Naive thymus-derived CD4-positive, alpha-beta T cell (primary cell): ENCODE data around the gene PTPRC. TPM values are rescaled to one million over a fixed set of nuclear protein-coding genes. Genes with fewer than 3 reads are reported as not detected.

Source experiments
- ATAC-seq: fragments of 150-1000 bp; cut with Tn5 transposase; 2 replicates; pipeline ENCODE4 v1.10.0; 2021; ENCODE audit warnings: mild to moderate bottlenecking, moderate library complexity
- CTCF ChIA-PET: fragments of 350-600 bp; sonication (Branson Sonifier 250); formaldehyde crosslinking; loops from one replicate; lab custom pipeline; 2021; ENCODE audit warnings: antibody characterized with exemption; lab: Charles Lee
- POLR2A ChIA-PET: fragments of 350-600 bp; sonication (Branson Sonifier 250); formaldehyde crosslinking; loops from one replicate; lab custom pipeline; 2021; ENCODE audit warnings: antibody characterized with exemption, inconsistent platforms; lab: Charles Lee
- DNase-seq, 9 donors: peaks; one replicate each; pipeline versions ENCODE4 v3.0.0 to v3.0.0-alpha.2; 2020 to 2022; ENCODE audit warnings: mixed read lengths in 1 of 9
- H3K27ac ChIP-seq: one replicate; pipeline ENCODE4 v1.7.0; 2013; ENCODE audit warnings: mild to moderate bottlenecking, low read depth, low read length, moderate library complexity
- H3K27me3 ChIP-seq, 2 donors: one replicate each; pipeline ENCODE4 v1.7.0; 2013; ENCODE audit warnings: low read length in 2 of 2, mild to moderate bottlenecking in 2 of 2, moderate library complexity in 2 of 2; ENCODE audit not compliant: control insufficient read depth in 2 of 2, insufficient read depth in 2 of 2
- H3K36me3 ChIP-seq, 3 experiments: 1 replicate in 2 of 3; 2 replicates in 1 of 3; pipeline ENCODE4 v1.7.0; 2013; ENCODE audit warnings: low read length in 3 of 3, mild to moderate bottlenecking in 3 of 3, moderate library complexity in 1 of 3; ENCODE audit not compliant: insufficient read depth in 3 of 3, control insufficient read depth in 2 of 3
- H3K4me1 ChIP-seq, 2 donors: one replicate each; pipeline ENCODE4 v1.7.0; 2013; ENCODE audit warnings: low read length in 2 of 2, mild to moderate bottlenecking in 2 of 2, moderate library complexity in 1 of 2; ENCODE audit not compliant: control insufficient read depth in 2 of 2, insufficient read depth in 2 of 2
- H3K4me3 ChIP-seq: 2 replicates; pipeline ENCODE4 v1.7.0; 2013; ENCODE audit warnings: mild to moderate bottlenecking, low read length
- H3K9me3 ChIP-seq, 3 experiments: 1 replicate in 2 of 3; 2 replicates in 1 of 3; pipeline ENCODE4 v1.7.0; 2013; ENCODE audit warnings: low read length in 3 of 3; ENCODE audit not compliant: control insufficient read depth in 2 of 3
- H3K27ac Mint-ChIP-seq, 9 donors: one replicate each; pipeline ENCODE4 v1.8.0; 2020 to 2022; ENCODE audit warnings: mixed read lengths in 9 of 9, mild to moderate bottlenecking in 8 of 9, moderate library complexity in 5 of 9, inconsistent platforms in 2 of 9
- H3K27me3 Mint-ChIP-seq, 5 donors: one replicate each; pipeline ENCODE4 v1.8.0; 2021 to 2022; ENCODE audit warnings: mixed read lengths in 5 of 5, mild to moderate bottlenecking in 1 of 5
- H3K36me3 Mint-ChIP-seq, 5 donors: one replicate each; pipeline ENCODE4 v1.8.0; 2020 to 2022; ENCODE audit warnings: mixed read lengths in 5 of 5, mild to moderate bottlenecking in 3 of 5, inconsistent platforms in 1 of 5
- H3K4me1 Mint-ChIP-seq, 7 donors: one replicate each; pipeline ENCODE4 v1.8.0; 2020 to 2022; ENCODE audit warnings: mixed read lengths in 7 of 7, mild to moderate bottlenecking in 3 of 7, inconsistent platforms in 1 of 7
- H3K4me3 Mint-ChIP-seq, 10 donors: one replicate each; pipeline ENCODE4 v1.8.0; 2020 to 2022; ENCODE audit warnings: mild to moderate bottlenecking in 10 of 10, mixed read lengths in 10 of 10, moderate library complexity in 6 of 10, inconsistent platforms in 2 of 10
- H3K9me3 Mint-ChIP-seq, 11 donors: one replicate each; pipeline ENCODE4 v1.8.0; 2020 to 2022; ENCODE audit warnings: mixed read lengths in 11 of 11, mild to moderate bottlenecking in 4 of 11, inconsistent platforms in 1 of 11, moderate library complexity in 1 of 11
- intact Hi-C, 2 donors: fragments of 100-400 bp; cut with micrococcal nuclease; formaldehyde crosslinking; loops; one replicate each; pipeline ENCODE4 v1.15.1; 2023
- polyA plus RNA-seq, 2 donors: library from polyadenylated mRNA; unstranded; fragments of 300-500 nt; fragmentation: Illumina TruSeq; gene quantifications; one replicate each; pipeline ENCODE4 v1.2.3, GENCODE V29; 2021
- total RNA-seq, 6 experiments: library from RNA in 5 of 6; stranded (reverse) in 5 of 6; gene quantifications; 1 replicate in 5 of 6; 2 replicates in 1 of 6; pipeline ENCODE4 v1.2.3 and lab custom pipeline; 2021 to 2026

Gene PTPRC
- total and polyA plus RNA-seq, 7 experiments from 2014 or later, result 739 to 1,286 (median 1,064) TPM

DNA sequence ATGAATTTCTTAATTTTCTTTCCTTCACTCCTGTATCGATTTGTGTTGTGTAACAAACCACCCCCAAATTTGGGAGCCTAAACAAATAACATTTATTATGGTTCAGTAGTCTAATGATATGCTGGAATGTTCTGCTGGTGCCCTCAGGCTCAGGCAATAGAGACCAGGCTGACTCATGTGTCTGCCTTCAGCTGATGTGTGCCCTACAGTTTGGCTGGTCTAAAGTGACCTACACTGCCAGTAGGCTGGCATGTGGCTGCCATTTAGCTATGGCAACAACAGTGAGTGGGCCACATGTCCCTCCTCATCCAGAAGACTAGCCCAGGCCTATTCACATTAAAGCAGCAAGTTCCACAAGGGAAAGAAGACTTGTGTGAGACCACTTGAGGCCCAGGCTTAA, 115.8 kb downstream of the PTPRC start:
- Histone ChIP-seq H3K36me3 (peaks cover 43 to 65% (median 61%) of the 10 kb centered on the region in 3 experiments), H3K9me3 (no peaks in the 10 kb centered on the region), H3K27me3 (no peaks in the 10 kb centered on the region), H3K27ac (no peak overlapping the region), H3K4me1 (no peaks in the 10 kb centered on the region), H3K4me3 (no peak overlapping the region)
- ChIA-PET POLR2A (no interaction called here), CTCF (interaction anchor here (0.9 to 3.4 kb wide), 2 partner anchors 152 to 358 kb away, joined by 3 to 14 read pairs; no protein-coding TSS in a partner anchor)
- Mint-ChIP-seq H3K27ac (peak overlapping the region in 5 of 9 donors; percentile 4 to 74 (median 31)), H3K36me3 (peaks cover 12 to 44% (median 37%) of the 10 kb centered on the region in 5 donors), H3K9me3 (no peaks in the 10 kb centered on the region), H3K27me3 (no peaks in the 10 kb centered on the region), H3K4me3 (no peak overlapping the region), H3K4me1 (peaks cover 9 to 31% (median 15%) of the 10 kb centered on the region in 7 donors)
- intact Hi-C loops, result loop anchor here (5.0 kb wide), 4 partner anchors 32 to 798 kb away; no protein-coding TSS in a partner anchor
- ATAC-seq, result peak; percentile 13
- no peak for DNase-seq

DNA sequence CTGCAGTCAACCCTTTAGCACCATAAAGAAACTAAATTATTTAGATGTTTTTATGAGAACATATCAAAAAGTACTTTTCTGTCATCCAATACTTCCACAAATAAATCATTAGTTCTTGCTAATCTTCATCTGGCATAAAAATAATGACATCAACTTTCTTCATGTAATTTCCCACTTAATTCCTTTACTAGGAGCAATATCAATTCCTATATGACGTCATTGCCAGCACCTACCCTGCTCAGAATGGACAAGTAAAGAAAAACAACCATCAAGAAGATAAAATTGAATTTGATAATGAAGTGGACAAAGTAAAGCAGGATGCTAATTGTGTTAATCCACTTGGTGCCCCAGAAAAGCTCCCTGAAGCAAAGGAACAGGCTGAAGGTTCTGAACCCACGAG, 116.9 kb downstream of the PTPRC start:
- intact Hi-C loops, result loop anchor here (2.0 to 5.0 kb wide), 5 partner anchors 33 to 797 kb away; no protein-coding TSS in a partner anchor
- Histone ChIP-seq H3K27ac (no peak overlapping the region), H3K27me3 (no peaks in the 10 kb centered on the region), H3K4me3 (no peak overlapping the region), H3K9me3 (no peaks in the 10 kb centered on the region), H3K36me3 (peaks cover 37 to 57% (median 53%) of the 10 kb centered on the region in 3 experiments), H3K4me1 (no peaks in the 10 kb centered on the region)
- POLR2A ChIA-PET, result interaction anchor here (0.7 kb wide), 1 partner anchor 7 kb away, joined by 3 read pairs; no protein-coding TSS in a partner anchor
- CTCF ChIA-PET, result interaction anchor here (0.6 to 3.4 kb wide), 3 partner anchors 22 to 487 kb away, joined by 3 to 14 read pairs (median 5); no protein-coding TSS in a partner anchor
- DNase-seq, result no peak
- peaks cover 0 to 4% (median 0%) of the 10 kb centered on the region in 11 donors for H3K9me3 Mint-ChIP-seq
- H3K4me1 Mint-ChIP-seq, result peaks cover 6 to 37% (median 18%) of the 10 kb centered on the region in 7 donors
- ATAC-seq, result no peak
- peak overlapping the region in 1 of 10 donors; percentile 35 for H3K4me3 Mint-ChIP-seq
- H3K27ac Mint-ChIP-seq, result peak overlapping the region in 6 of 9 donors; percentile 11 to 81 (median 48)
- no peaks in the 10 kb centered on the region for H3K27me3 Mint-ChIP-seq
- H3K36me3 Mint-ChIP-seq, result peaks cover 8 to 40% (median 33%) of the 10 kb centered on the region in 5 donors

DNA sequence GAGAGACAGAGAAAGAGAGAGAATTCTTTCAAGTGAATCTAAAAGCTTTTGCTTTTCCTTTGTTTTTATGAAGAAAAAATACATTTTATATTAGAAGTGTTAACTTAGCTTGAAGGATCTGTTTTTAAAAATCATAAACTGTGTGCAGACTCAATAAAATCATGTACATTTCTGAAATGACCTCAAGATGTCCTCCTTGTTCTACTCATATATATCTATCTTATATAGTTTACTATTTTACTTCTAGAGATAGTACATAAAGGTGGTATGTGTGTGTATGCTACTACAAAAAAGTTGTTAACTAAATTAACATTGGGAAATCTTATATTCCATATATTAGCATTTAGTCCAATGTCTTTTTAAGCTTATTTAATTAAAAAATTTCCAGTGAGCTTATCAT, 117.6 kb downstream of the PTPRC start:
- POLR2A ChIA-PET, result interaction anchor here (0.7 kb wide), 1 partner anchor 9 kb away, joined by 3 read pairs; no protein-coding TSS in a partner anchor
- peak overlapping the region in 4 of 9 donors; percentile 10 to 81 (median 34) for H3K27ac Mint-ChIP-seq
- intact Hi-C loops, result loop anchor here (2.0 to 5.0 kb wide), 5 partner anchors 34 to 796 kb away; no protein-coding TSS in a partner anchor

DNA sequence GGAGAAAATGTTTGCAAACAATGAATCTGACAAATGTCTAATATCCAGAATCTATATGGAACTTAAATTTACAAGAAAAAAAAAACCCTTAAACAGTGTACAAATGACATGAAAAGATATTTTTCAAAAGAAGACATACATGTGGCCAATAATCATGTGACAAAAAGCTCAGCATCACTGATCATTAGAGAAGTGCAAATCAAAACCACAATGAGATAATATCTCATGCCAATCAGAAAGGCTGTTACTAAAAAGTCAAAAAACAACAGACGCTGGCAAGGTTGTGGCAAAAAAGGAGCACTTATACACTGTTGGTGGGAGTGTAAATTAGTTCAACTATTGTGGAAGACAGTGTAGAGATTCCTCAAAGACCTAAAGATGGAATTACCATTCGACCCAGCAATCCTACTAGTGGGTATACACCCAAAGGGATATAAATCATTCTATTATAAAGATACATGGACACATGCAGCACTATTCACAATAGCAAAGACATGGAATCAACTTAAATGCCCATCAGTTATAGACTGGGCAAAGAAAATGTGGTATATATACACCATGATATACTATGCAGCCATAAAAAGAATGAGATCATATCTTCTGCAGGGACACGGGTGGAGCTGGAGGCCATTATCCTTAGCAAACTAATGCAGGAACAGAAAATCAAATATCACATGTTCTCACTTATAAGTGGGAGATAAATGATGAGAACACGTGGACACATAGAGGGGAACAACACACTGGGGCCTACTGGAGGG, 123.2 kb downstream of the PTPRC start:
- Mint-ChIP-seq H3K36me3 (peaks cover 0 to 7% (median 0%) of the 10 kb centered on the region in 5 donors), H3K27me3 (no peaks in the 10 kb centered on the region), H3K9me3 (peaks cover 0 to 13% (median 0%) of the 10 kb centered on the region in 11 donors), H3K27ac (peak overlapping the region in 7 of 9 donors; percentile 20 to 85 (median 62)), H3K4me1 (peaks cover 12 to 52% (median 47%) of the 10 kb centered on the region in 7 donors), H3K4me3 (peak overlapping the region in 4 of 10 donors; percentile 15 to 63 (median 31))
- Histone ChIP-seq H3K27me3 (no peaks in the 10 kb centered on the region), H3K4me1 (peaks cover 0 to 8% of the 10 kb centered on the region in 2 donors), H3K9me3 (no peaks in the 10 kb centered on the region), H3K36me3 (no peaks in the 10 kb centered on the region), H3K4me3 (no peak overlapping the region), H3K27ac (no peak overlapping the region)
- ATAC-seq (peak; percentile 19), DNase-seq (peak in 1 of 9 donors; percentile 23)
- intact Hi-C loops, result no loop called here
- POLR2A ChIA-PET, result interaction anchor here (0.8 kb wide), 1 partner anchor 17 kb away, joined by 3 read pairs; no protein-coding TSS in a partner anchor
- CTCF ChIA-PET, result no interaction called here

More for the DNA sequence above, 117.6 kb downstream of the PTPRC start:
- no peaks in the 10 kb centered on the region for H3K9me3 ChIP-seq
- H3K36me3 Mint-ChIP-seq, result peaks cover under 1 to 32% (median 27%) of the 10 kb centered on the region in 5 donors
- H3K4me3 Mint-ChIP-seq, result no peak overlapping the region
- CTCF ChIA-PET, result interaction anchor here (1.6 to 3.4 kb wide), 2 partner anchors 357 to 486 kb away, joined by 5 to 14 read pairs; no protein-coding TSS in a partner anchor
- ATAC-seq, result peak; percentile 41
- peaks cover 5 to 36% (median 21%) of the 10 kb centered on the region in 7 donors for H3K4me1 Mint-ChIP-seq
- peaks cover 33 to 50% (median 46%) of the 10 kb centered on the region in 3 experiments for H3K36me3 ChIP-seq
- no peaks in the 10 kb centered on the region for H3K27me3 ChIP-seq
- H3K27ac ChIP-seq, result no peak overlapping the region
- DNase-seq, result no peak
- no peak overlapping the region for H3K4me3 ChIP-seq
- no peaks in the 10 kb centered on the region for H3K4me1 ChIP-seq
- peaks cover 0 to 8% (median 0%) of the 10 kb centered on the region in 11 donors for H3K9me3 Mint-ChIP-seq
- H3K27me3 Mint-ChIP-seq, result no peaks in the 10 kb centered on the region

DNA sequence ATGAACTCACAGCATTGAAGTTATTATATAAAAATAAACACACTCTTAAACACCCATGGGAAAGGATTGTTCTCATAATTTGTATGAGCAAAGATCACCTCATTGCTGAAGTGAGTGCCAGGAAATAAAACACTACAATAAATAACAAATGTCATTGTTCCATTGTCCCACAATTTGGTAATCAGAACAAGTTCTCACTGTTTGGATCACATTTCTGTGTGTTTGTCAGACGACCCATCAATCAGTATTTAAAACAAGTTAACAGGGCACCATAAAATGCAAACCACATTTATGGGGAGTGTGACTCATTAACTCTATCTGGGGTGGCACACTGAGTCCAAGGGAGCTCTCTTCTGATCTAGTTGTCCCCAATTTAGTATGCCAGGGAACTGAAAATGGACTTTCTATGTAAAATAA, 124.5 kb downstream of the PTPRC start:
- H3K9me3 ChIP-seq, result no peaks in the 10 kb centered on the region
- CTCF ChIA-PET, result no interaction called here
- intact Hi-C loops, result no loop called here
- peak overlapping the region in 1 of 9 donors; percentile 62 for H3K27ac Mint-ChIP-seq
- no peaks in the 10 kb centered on the region for H3K36me3 ChIP-seq
- H3K4me3 Mint-ChIP-seq, result no peak overlapping the region
- no peak overlapping the region for H3K4me3 ChIP-seq
- no peaks in the 10 kb centered on the region for H3K27me3 ChIP-seq
- H3K27me3 Mint-ChIP-seq, result no peaks in the 10 kb centered on the region
- H3K9me3 Mint-ChIP-seq, result peaks cover 0 to 13% (median 0%) of the 10 kb centered on the region in 11 donors
- POLR2A ChIA-PET, result interaction anchor here (0.6 kb wide), 1 partner anchor 8 kb away, joined by 3 read pairs; no protein-coding TSS in a partner anchor
- H3K4me1 ChIP-seq, result peaks cover 0 to 8% of the 10 kb centered on the region in 2 donors
- peaks cover 11 to 51% (median 47%) of the 10 kb centered on the region in 7 donors for H3K4me1 Mint-ChIP-seq
- H3K27ac ChIP-seq, result no peak overlapping the region
- ATAC-seq (no peak), DNase-seq (no peak)
- peaks cover 0 to 5% (median 0%) of the 10 kb centered on the region in 5 donors for H3K36me3 Mint-ChIP-seq

DNA sequence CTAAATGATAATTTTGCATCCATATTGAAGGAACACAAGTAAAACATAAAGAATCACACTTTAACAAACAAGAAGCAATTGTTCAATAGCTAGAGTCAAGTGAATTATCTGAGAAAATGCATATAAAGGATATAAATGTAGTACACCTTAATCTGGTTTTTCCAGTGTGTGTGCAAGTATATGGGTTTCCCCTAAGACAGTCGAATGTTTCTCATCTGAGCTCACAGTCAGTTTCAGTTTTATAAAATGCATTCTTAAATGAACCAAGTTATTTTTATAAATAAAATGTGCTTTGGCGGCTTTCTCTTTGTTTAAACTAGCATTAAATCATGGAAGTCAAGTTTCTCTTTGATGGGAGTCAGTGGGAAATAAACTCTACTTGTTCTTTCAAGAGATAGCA, 125.9 kb downstream of the PTPRC start:
- peaks cover 0 to 13% (median 0%) of the 10 kb centered on the region in 11 donors for H3K9me3 Mint-ChIP-seq
- H3K27ac ChIP-seq, result no peak overlapping the region
- H3K4me3 Mint-ChIP-seq, result peak overlapping the region in 1 of 10 donors; percentile 29
- no peaks in the 10 kb centered on the region for H3K36me3 ChIP-seq
- H3K4me3 ChIP-seq, result no peak overlapping the region
- H3K27me3 Mint-ChIP-seq, result peaks cover 0 to 3% (median 0%) of the 10 kb centered on the region in 5 donors
- H3K27ac Mint-ChIP-seq, result no peak overlapping the region
- ChIA-PET CTCF (interaction anchor here (0.6 to 1.1 kb wide), 2 partner anchors 128 to 348 kb away, joined by 3 read pairs; no protein-coding TSS in a partner anchor), POLR2A (interaction anchor here (0.5 to 1.5 kb wide), 2 partner anchors 14 to 135 kb away, joined by 3 to 6 read pairs; no protein-coding TSS in a partner anchor)
- peaks cover 11 to 50% (median 44%) of the 10 kb centered on the region in 7 donors for H3K4me1 Mint-ChIP-seq
- no peak for DNase-seq
- H3K4me1 ChIP-seq, result peaks cover 0 to 8% of the 10 kb centered on the region in 2 donors
- no peak for ATAC-seq
- no peaks in the 10 kb centered on the region for H3K27me3 ChIP-seq
- peaks cover 0 to 5% (median 0%) of the 10 kb centered on the region in 5 donors for H3K36me3 Mint-ChIP-seq
- intact Hi-C loops, result no loop called here
- H3K9me3 ChIP-seq, result no peaks in the 10 kb centered on the region
